Measurements from ENCODE around the gene KCTD16.

Gene KCTD16

GRCh38 chr5:144335561-144335960, 164.9 kb downstream of the KCTD16 start:
- no peak for DNase-seq (ENCODE audit: low spot score)

DNA sequence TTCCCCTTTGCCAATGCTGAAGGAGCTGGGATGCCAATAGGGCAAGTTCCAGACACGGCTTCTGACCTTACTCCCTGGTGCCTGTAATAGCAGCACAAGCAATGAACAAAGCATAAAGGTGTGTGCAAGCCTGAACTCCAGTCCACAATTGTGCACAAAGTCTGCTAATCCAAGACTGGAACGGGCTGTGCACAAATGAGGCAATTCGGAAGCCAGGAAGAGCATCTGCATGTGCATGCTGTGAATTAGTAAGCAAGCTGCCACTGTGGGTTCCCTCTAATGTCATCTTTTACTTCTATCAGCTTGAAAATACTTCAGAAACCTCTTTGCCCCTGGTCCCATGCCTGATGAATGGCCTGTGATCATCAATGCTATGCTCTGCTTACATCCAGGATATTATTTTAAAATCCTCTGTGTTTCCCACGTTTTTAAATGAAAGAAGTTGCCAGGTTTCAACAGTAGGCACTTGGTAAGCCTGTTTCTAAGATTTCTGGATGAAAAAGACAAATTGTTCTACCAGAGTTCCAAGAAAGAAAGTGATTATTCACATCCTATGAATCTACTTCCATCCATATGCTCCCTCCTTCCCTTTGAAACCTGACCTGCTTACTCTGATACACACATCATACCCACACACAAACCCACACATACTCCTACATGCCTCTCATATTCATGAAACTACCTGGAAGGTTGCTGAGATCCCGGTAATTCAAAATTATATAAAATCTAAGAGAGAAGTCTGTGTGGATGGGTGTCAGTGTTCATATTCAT, 165.7 kb downstream of the KCTD16 start:
- DNase-seq (ENCODE audit: low spot score), result peak; percentile 64

- no peak for DNase-seq (ENCODE audit: low spot score)
Observed at GRCh38 chr5:144352330-144352729, 181.7 kb downstream of the KCTD16 start.

DNA sequence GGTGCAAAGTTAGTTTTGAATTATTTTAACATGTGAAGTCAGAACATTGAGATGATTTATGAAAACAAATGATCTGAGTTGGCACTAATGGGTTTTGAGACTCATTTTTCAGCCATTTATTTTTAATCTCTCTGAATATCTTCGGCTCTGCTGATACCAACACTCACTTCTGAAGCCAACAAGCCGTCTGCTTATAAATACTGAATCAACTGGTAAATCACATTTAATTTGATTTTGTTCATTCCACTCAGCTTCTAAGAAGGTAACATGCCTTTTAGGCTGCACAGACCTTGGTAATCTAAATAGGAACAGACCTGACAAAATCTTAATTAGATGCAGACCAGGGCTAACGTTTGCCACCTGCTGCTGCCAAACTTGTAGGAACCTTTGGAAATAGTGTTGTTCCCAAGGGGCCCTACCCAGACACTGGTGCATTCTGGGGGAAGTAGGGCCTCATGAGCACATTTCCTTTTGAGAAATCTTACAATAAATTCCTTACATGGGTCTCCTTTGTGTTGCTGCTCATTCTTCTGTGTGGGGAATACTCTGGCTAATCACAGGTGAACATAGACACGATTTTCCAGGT, 182.2 kb downstream of the KCTD16 start:
- no peak for DNase-seq (ENCODE audit: low spot score)

DNA sequence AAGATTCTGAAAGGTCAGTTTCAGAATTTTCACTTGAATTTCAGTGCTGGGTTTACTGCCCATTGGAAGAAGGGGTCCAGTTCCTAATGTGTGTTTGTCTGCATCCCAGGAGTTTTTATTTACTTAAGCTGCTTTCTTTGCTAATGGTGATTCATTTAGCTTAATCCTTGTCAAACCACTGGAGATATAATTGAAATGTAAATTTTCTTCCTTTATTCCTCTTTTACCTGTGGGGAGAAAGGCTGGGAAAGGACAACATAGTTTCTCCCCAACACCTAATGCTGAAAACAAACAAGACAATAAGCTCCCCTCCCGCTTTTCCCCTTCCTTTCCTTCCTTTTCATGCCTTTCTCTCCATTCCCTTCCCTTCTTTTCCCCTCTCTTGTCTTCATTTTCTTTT, 185.8 kb downstream of the KCTD16 start:
- DNase-seq (ENCODE audit: low spot score), result no peak

GRCh38 chr5:144361406-144361805, 190.7 kb downstream of the KCTD16 start:
- DNase-seq (ENCODE audit: low spot score), result no peak

- DNase-seq (ENCODE audit: low spot score), result no peak
Observed at GRCh38 chr5:144365885-144366284, 195.2 kb downstream of the KCTD16 start.

DNA sequence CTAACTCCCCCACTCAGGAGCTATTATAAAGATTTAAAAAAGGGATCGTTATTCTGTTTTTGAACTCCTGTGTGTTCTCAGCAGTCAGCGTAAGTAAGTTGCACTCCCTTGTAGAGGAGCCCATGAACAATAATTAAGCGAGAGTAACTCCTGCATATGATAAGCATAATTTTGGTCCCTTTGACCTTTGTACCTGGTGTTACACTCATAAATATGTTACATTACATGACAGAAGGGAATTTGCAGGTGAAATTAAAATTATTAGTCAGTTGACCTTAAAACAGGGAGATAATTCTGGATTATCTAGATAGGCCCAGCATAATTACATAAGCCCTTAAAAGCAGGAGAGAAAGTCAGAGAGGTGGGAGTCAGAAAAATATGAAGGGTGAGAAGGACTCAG, 197.3 kb downstream of the KCTD16 start:
- DNase-seq (ENCODE audit: low spot score), result no peak

DNA sequence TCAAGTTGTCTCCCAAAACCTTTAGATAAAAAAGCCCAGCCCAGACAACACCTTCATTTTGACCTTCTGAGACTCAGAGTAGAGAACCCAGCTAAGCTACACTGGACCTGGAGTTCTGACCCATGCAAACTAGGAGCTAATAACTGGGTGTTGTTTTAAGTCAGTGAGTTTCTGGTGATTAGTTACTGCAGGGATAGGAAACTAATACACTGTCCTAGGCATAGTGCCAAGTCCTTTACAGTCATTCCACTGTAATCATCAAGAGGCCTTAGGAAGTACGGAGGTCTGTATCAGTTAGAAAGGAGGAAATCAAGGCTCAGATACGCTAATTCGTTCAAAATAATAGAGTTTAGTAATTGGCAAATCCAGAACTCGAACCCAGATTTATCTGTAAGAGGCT, 197.9 kb downstream of the KCTD16 start:
- DNase-seq (ENCODE audit: low spot score), result no peak

- DNase-seq (ENCODE audit: low spot score), result no peak
Observed at GRCh38 chr5:144369006-144369405, 198.3 kb downstream of the KCTD16 start.

DNA sequence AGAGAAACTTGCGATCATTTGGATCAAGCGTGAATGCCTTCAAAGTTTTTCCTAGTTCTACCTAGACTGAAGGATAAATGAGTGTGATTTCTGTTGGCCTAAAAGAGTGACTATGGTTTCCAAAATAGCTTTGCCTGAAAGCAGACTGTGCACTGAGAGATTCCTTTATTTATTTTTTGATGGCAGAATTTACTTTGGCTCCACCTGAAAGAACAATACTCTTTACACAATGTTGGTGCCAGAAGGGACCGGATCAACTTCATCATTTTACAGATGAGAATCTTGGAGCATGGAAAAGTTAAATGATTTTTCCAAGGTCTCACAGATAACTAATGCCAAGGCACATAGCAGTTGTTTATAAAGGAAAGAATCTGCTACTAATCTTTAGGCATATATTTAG, 199.6 kb downstream of the KCTD16 start:
- no peak for DNase-seq (ENCODE audit: low spot score)

DNA sequence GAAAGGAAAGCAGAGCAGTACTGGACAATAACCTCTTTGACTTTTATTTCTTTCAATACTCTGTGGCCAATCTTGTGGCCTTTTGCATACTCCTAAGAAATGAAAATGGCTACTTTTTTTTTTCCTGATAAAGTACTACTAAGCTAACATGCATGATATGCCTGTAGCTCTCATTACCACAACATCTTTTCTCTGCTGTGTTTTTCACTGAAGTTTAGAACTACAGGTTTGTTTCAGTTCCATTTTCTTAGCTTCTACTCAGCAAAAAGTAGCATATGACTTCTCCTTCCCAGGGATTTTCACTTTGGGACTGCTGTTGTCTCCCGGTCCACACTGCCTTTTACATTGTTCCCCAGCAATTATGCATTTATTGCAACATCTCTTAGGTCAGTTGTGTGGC, 204.0 kb downstream of the KCTD16 start:
- no peak for DNase-seq (ENCODE audit: low spot score)

DNA sequence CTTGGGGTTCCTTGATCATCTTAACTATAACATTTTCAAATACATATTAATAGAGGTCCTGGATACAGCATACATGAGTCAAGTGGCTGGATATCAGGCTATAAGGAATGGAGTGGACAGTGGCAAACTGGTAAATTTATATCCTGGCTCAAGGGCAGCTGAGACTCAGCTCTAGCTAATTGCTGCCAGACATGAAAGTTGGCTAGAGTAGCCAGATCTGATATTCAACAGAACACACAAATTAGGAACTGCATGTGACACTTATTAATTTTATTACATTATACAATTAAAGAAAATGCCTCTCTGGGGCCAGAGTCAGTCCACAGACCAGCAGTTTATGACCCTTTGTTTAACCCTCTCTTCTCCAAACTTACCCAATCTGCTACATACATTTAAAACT, 206.5 kb downstream of the KCTD16 start:
- DNase-seq (ENCODE audit: low spot score), result no peak

GRCh38 chr5:144378681-144379080, 208.0 kb downstream of the KCTD16 start:
- no peak for DNase-seq (ENCODE audit: low spot score)

DNA sequence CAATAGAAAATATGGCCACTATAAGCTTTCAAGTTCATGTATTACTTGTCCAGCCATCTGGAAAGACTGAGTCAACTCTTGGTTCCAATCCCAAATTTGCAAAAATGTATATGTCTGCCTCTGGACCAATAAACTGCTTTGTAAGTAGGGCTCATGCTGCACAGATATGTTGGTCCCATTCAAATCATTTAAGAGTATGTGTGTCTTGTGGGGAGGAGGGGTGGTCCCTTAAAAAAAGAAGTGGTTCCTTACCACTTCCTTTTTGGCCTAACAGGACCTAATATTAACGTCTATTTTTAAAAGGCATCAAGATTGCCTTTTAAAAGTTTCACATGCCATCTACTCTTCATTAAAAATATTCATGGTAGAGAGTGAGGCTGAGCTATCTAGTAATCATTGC, 214.9 kb downstream of the KCTD16 start:
- no peak for DNase-seq (ENCODE audit: low spot score)

DNA sequence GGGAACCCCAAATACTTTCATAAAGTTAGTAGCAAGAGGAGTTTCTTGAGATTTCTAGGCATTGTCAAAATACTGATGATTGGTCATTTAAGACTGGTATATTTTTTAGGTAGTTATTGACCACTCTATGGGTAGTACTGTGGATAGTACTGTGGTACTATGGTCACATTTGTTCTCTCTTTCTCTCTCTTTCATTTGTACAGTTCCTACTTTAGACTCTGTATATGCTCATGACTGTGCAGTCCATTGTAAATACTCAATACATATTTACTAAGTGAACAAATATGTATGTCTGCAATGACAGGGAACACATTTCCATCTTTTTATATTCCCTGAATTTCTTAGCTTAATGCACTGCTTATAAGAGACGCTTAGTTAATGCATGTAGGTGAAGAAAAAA, 215.6 kb downstream of the KCTD16 start:
- no peak for DNase-seq (ENCODE audit: low spot score)

DNA sequence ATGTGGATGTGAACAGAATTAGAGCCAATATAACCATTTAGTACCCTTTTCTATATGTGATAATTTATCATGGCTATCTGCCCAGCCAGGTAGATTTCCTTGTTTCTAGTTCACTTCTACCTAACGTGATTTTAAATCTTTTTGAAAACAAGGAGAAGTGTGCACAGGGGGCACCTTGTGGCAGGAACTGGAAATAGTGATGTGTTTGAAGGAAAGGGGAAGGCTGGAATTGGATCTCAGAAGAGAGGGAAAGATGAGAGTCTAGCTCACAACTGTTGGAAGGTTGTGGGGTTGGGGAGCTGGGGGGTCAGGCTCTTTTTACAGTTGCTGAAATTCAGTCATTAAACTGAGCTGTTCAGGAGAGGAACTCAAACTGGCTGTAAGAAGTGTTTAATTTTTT, 219.5 kb downstream of the KCTD16 start:
- DNase-seq (ENCODE audit: low spot score), result no peak

DNA sequence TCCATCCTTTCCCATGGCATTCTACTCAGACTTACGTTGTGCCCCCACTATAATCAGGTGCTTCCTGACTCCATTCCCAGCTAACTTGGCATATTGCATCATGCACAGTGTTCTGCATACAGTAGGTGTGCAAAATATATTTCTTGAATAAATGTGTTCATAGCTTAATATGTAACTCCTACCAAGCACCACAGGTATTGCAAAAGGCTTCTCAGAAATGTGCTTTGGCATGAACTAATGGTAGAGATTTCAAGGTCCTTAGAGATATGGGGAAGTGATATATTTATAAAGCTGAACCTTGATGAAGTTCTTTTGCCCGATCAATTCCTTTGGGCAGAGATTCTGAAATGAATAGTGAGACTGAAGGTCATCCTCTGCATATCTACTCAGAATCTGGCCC, 220.4 kb downstream of the KCTD16 start:
- no peak for DNase-seq (ENCODE audit: low spot score)

- DNase-seq (ENCODE audit: low spot score), result no peak
Observed at GRCh38 chr5:144393641-144394435, 223.2 kb downstream of the KCTD16 start.

DNA sequence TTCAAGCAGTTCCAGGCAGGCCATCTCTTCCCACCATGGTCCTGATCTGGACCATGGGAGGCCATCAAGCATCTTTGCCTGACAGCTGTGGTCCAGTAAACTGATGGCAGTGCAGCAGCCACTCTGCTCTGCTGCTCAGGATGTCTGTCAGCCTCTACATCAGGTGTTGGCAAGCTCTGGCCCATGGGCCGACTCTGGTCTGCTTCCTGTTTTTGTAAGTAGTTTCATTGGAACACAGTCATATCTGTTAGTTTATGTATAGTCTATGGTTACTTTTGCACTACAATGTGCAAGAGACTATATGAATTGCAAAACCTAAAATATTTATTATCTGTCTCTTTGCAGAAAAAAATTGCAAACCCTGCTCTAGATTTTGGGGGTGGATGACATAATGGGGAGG, 225.0 kb downstream of the KCTD16 start:
- no peak for DNase-seq (ENCODE audit: low spot score)

- DNase-seq (ENCODE audit: low spot score), result no peak
Observed at GRCh38 chr5:144403058-144403457, 232.4 kb downstream of the KCTD16 start.

- DNase-seq (ENCODE audit: low spot score), result no peak
Observed at GRCh38 chr5:144403817-144404420, 233.2 kb downstream of the KCTD16 start.

DNA sequence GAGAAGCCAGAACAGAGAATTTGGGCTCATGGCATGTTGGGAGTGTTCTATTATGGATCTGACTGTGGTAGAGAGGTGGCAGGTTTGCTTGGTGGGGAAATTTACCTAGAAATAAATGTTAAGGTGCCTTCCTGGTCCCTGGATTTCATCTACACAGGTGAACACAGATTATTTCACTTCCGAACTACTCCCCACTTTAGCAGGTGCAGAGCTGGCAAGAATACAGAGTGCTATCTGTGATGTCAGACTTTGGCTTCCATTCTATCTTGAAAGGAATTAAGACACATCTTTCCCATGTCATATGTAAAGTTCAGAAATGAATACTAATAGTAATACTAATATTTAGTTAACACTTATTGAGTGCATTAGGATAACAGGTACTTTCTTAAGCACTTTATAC, 234.0 kb downstream of the KCTD16 start:
- no peak for DNase-seq (ENCODE audit: low spot score)
